ENCODE measurements around the gene DNAJC27. TPM values are rescaled to one million over a fixed set of nuclear protein-coding genes. Genes with fewer than 3 reads are reported as not detected.
"Not testable (repeated sequence)": the region's sequence is repeated elsewhere in the genome, so short reads cannot be mapped to it uniquely, and the experiment has no call there.

Gene DNAJC27
- total RNA-seq, 1 experiment from 2014 or later, result 5.4 TPM

DNA sequence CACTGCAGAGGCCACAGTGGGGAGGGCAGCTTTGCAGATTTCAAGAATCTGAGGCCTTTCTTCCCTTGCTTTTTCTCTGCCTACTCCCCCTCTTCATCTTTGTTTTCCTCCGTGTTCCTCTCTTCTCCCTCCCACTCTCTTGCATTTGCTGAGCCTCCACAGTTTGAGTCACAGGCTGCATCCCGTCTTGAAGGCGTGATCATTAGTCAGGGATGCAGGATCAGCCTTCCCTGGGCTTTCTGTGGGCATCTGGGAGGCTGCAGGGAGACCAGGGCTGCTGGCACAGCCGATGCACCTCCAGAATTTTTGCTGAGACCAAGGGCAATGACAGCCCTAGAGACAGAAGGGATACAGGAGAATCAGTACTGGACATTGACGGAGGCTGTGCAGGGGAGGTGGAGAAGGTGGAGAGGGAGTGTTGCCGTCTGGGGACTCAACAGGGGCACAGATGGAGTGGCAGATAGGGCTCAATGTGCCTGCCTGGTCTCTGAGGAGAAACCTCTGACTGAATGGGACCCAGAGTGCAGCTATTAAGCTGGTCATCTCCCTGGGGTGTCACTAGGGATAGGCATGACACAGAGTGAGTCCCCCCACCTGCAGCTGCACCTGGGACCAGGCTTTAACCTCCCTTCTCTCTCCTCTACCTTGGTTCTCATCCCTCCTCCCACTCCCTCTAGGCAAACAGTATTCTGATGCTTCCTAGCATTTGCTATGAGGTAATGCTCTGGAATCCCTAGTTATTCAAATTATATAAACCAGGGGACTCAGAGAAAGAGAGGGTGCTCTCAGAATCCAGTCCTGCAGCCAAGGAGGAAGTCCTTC, 29.0 kb upstream of the DNAJC27 start:
- H3K27ac Mint-ChIP-seq, result no peak overlapping the region
- no peaks in the 10 kb centered on the region for H3K36me3 Mint-ChIP-seq
- ChIA-PET CTCF (no interaction called here), POLR2A (no interaction called here)
- DNase-seq (ENCODE audit: low spot score), result no peak
- no peaks in the 10 kb centered on the region for H3K9me3 Mint-ChIP-seq
- no peak for TF ChIP-seq NFYB (CRISPR knock-in tag; conservative IDR thresholded peaks at IDR 0.05; ENCODE audit: low read depth)
- TF ChIP-seq SOX15 (CRISPR knock-in tag; IDR thresholded peaks at IDR 0.05), result no peak
- TF ChIP-seq ETV6 (CRISPR knock-in tag; IDR thresholded peaks at IDR 0.05), result no peak
- no peak for TF ChIP-seq TEAD4 (CRISPR knock-in tag; IDR thresholded peaks at IDR 0.05)
- TF ChIP-seq TEAD1 (CRISPR knock-in tag; IDR thresholded peaks at IDR 0.05), result no peak
- no peak for ATAC-seq
- H3K4me3 Mint-ChIP-seq, result no peak overlapping the region
- no peaks in the 10 kb centered on the region for H3K4me1 Mint-ChIP-seq
- H3K27me3 Mint-ChIP-seq (ENCODE audit: low read depth), result no peaks in the 10 kb centered on the region

DNA sequence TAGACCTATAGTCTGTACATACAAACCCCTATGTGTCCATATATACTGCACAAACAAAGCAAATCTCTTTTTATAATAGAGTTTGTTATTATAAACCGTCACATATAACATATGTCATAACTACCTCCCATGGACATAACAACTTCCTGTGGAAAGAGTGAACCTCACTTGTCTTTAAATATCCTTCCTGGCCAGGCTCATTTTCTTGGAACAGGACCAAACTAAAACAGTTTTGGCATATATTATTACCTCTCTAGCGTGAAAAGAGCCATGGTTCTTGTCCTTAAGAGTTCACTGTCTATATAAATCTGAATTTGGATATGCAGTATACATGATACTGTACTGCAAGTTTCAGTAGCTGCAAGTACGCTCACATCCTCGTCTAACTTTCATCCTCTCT, 28.3 kb upstream of the DNAJC27 start:
- Mint-ChIP-seq H3K36me3 (no peaks in the 10 kb centered on the region), H3K27me3 (ENCODE audit: low read depth) (no peaks in the 10 kb centered on the region), H3K4me1 (no peaks in the 10 kb centered on the region), H3K9me3 (no peaks in the 10 kb centered on the region), H3K4me3 (no peak overlapping the region), H3K27ac (no peak overlapping the region)
- ATAC-seq (no peak), DNase-seq (ENCODE audit: low spot score) (no peak)
- ChIA-PET POLR2A (no interaction called here), CTCF (no interaction called here)
- no peak for TF ChIP-seq NR3C1 (CRISPR knock-in tag; conservative IDR thresholded peaks at IDR 0.05; ENCODE audit: low read depth)
- TF ChIP-seq ESRRA (CRISPR knock-in tag; IDR thresholded peaks at IDR 0.05; ENCODE audit: borderline replicate concordance), result no peak
- TF ChIP-seq, protein P1, sequence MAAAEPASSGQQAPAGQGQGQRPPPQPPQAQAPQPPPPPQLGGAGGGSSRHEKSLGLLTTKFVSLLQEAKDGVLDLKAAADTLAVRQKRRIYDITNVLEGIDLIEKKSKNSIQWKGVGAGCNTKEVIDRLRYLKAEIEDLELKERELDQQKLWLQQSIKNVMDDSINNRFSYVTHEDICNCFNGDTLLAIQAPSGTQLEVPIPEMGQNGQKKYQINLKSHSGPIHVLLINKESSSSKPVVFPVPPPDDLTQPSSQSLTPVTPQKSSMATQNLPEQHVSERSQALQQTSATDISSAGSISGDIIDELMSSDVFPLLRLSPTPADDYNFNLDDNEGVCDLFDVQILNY (CRISPR knock-in tag; IDR thresholded peaks at IDR 0.05), result no peak
- TF ChIP-seq MYBL2 (CRISPR knock-in tag; IDR thresholded peaks at IDR 0.05), result no peak
- TF ChIP-seq, protein P2, sequence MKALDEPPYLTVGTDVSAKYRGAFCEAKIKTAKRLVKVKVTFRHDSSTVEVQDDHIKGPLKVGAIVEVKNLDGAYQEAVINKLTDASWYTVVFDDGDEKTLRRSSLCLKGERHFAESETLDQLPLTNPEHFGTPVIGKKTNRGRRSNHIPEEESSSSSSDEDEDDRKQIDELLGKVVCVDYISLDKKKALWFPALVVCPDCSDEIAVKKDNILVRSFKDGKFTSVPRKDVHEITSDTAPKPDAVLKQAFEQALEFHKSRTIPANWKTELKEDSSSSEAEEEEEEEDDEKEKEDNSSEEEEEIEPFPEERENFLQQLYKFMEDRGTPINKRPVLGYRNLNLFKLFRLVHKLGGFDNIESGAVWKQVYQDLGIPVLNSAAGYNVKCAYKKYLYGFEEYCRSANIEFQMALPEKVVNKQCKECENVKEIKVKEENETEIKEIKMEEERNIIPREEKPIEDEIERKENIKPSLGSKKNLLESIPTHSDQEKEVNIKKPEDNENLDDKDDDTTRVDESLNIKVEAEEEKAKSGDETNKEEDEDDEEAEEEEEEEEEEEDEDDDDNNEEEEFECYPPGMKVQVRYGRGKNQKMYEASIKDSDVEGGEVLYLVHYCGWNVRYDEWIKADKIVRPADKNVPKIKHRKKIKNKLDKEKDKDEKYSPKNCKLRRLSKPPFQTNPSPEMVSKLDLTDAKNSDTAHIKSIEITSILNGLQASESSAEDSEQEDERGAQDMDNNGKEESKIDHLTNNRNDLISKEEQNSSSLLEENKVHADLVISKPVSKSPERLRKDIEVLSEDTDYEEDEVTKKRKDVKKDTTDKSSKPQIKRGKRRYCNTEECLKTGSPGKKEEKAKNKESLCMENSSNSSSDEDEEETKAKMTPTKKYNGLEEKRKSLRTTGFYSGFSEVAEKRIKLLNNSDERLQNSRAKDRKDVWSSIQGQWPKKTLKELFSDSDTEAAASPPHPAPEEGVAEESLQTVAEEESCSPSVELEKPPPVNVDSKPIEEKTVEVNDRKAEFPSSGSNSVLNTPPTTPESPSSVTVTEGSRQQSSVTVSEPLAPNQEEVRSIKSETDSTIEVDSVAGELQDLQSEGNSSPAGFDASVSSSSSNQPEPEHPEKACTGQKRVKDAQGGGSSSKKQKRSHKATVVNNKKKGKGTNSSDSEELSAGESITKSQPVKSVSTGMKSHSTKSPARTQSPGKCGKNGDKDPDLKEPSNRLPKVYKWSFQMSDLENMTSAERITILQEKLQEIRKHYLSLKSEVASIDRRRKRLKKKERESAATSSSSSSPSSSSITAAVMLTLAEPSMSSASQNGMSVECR (CRISPR knock-in tag; IDR thresholded peaks at IDR 0.05; ENCODE audit: borderline replicate concordance), result no peak

DNA sequence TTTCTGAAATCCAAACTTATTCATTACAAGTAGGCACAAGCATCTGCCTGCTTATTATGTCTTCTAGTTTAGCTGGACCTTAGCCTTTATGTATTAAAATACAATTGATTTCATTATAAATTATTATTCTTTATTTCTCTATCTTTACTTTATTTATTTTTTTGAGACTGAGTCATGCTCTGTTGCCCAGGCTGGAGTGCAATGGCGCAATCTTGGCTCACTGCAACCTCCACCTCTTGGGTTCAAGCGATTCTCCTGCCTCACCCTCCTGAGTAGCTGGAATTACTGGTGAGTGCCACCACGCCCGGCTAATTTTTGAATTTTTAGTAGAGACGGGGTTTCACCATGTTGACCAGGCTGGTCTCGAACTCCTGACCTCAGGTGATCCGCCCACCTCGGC, 27.3 kb upstream of the DNAJC27 start:
- H3K27me3 Mint-ChIP-seq (ENCODE audit: low read depth); POLR2A ChIA-PET; H3K4me1 Mint-ChIP-seq; H3K27ac Mint-ChIP-seq; H3K9me3 Mint-ChIP-seq; H3K36me3 Mint-ChIP-seq; CTCF ChIA-PET; DNase-seq (ENCODE audit: low spot score); ATAC-seq; H3K4me3 Mint-ChIP-seq: not testable (repeated sequence)

DNA sequence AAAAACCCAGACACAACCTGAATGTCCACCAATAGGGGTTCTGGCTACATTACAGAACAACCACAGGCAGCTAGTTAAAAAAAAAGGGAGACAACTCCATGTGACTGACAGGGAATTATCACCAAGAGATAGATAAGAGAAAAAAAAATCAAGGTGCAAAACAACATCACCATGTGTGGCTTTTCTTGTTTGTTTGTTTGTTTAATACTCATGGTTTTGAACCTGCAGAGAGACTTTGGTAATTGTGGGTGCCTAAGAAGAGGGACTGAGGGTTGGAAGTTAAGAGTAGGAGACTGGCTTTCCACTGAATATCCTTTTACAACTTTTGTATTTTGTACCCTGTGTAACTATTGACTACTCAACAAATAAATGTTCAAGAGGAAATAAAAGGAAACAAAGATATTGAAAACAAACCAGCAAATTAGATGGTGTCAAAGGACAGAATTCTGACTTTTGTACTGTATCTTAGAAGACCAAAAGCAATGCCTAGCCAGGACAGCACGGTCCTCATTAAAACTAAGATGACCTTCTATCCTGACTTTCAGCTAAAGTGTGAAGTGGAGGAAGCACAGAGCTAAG, 22.5 kb upstream of the DNAJC27 start:
- Mint-ChIP-seq H3K9me3 (peaks cover 20% of the 10 kb centered on the region), H3K36me3 (no peaks in the 10 kb centered on the region), H3K4me3 (no peak overlapping the region), H3K27me3 (ENCODE audit: low read depth) (no peaks in the 10 kb centered on the region; the same call in 1 of the 2 replicates), H3K4me1 (no peaks in the 10 kb centered on the region), H3K27ac (no peak overlapping the region)
- POLR2A ChIA-PET, result no interaction called here
- no peak for ATAC-seq
- DNase-seq (ENCODE audit: low spot score), result no peak
- TF ChIP-seq ATF1 (CRISPR knock-in tag; IDR thresholded peaks at IDR 0.05), result no peak
- TF ChIP-seq ZNF396 (CRISPR knock-in tag; IDR thresholded peaks at IDR 0.05; ENCODE audit: borderline replicate concordance), result no peak
- no peak for TF ChIP-seq ZNF219 (CRISPR knock-in tag; IDR thresholded peaks at IDR 0.05; ENCODE audit: borderline replicate concordance)
- no peak for TF ChIP-seq NFE2L1 (CRISPR knock-in tag; IDR thresholded peaks at IDR 0.05)
- TF ChIP-seq, protein P3, sequence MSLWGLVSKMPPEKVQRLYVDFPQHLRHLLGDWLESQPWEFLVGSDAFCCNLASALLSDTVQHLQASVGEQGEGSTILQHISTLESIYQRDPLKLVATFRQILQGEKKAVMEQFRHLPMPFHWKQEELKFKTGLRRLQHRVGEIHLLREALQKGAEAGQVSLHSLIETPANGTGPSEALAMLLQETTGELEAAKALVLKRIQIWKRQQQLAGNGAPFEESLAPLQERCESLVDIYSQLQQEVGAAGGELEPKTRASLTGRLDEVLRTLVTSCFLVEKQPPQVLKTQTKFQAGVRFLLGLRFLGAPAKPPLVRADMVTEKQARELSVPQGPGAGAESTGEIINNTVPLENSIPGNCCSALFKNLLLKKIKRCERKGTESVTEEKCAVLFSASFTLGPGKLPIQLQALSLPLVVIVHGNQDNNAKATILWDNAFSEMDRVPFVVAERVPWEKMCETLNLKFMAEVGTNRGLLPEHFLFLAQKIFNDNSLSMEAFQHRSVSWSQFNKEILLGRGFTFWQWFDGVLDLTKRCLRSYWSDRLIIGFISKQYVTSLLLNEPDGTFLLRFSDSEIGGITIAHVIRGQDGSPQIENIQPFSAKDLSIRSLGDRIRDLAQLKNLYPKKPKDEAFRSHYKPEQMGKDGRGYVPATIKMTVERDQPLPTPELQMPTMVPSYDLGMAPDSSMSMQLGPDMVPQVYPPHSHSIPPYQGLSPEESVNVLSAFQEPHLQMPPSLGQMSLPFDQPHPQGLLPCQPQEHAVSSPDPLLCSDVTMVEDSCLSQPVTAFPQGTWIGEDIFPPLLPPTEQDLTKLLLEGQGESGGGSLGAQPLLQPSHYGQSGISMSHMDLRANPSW (CRISPR knock-in tag; conservative IDR thresholded peaks at IDR 0.05; ENCODE audit: low read depth), result no peak
- TF ChIP-seq TEAD1 (CRISPR knock-in tag; IDR thresholded peaks at IDR 0.05), result no peak
- no peak for TF ChIP-seq TEAD4 (CRISPR knock-in tag; IDR thresholded peaks at IDR 0.05)
- no peak for TF ChIP-seq GABPB1 (CRISPR knock-in tag; IDR thresholded peaks at IDR 0.05)
- no peak for TF ChIP-seq NFATC4 (CRISPR knock-in tag; IDR thresholded peaks at IDR 0.05)
- TF ChIP-seq FOXP1 (CRISPR knock-in tag; IDR thresholded peaks at IDR 0.05; ENCODE audit: borderline replicate concordance), result no peak
- TF ChIP-seq, protein P1 (CRISPR knock-in tag; IDR thresholded peaks at IDR 0.05), result no peak
- CTCF ChIA-PET, result interaction anchor here (0.6 to 3.6 kb wide), 2 partner anchors 19 to 176 kb away, joined by 3 to 11 read pairs; no protein-coding TSS in a partner anchor

Data from WTC11 (cell line).